Activated CD8-positive, alpha-beta memory T cell treated with anti-CD3 and anti-CD28 coated beads for 4 hours (primary cell): Measurements from ENCODE around the gene TARS3.
"Not testable (repeated sequence)": the region's sequence is repeated elsewhere in the genome, so short reads cannot be mapped to it uniquely, and the experiment has no call there.

Experiments used
- DNase-seq, 2 donors: peaks; one replicate each; pipeline ENCODE4 v3.0.0-alpha.2; 2020; ENCODE audit warnings: low read depth in 2 of 2

The TARS3 gene

DNA sequence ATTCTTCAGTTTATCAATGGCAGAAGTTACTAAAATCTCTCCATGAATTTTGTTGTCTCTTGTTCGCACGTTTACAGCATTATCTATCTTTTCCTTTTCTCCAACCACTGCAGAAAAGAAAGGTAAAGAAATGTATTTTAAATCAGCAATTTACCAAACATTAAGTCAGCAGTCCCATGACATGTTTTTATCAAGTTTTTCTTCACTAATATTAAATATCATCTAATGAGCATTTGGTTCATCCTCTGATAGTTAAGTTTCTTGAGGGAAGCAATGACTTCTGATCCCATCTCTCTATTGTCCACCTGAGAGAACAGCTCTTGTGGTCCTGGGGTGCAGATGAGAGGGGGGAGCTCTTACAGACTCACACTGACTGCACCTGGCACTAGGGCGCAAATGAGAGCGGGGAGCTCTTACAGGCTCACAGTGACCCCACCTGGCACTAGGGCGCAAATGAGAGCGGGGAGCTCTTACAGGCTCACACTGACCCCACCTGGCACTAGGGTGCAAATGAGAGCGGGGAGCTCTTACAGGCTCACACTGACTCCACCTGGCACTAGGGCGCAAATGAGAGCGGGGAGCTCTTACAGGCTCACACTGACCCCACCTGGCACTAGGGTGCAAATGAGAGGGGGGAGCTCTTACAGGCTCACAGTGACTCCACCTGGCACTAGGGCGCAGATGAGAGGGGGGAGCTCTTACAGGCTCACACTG lies 69.5 kb downstream of the TARS3 start:
- not testable (repeated sequence) for DNase-seq

GRCh38 chr15:101654171-101654570 lies 70.1 kb downstream of the TARS3 start:
- DNase-seq: no peak

GRCh38 chr15:101652786-101653430 lies 71.4 kb downstream of the TARS3 start:
- no peak for DNase-seq

GRCh38 chr15:101652098-101652785 lies 72.0 kb downstream of the TARS3 start, which contains the start of gene TM2D3:
TM2D3 (minus strand) TSS chr15:101652381; CDS start chr15:101652361, 20 bp downstream.
- DNase-seq: peak; percentile 87 to 88

DNA sequence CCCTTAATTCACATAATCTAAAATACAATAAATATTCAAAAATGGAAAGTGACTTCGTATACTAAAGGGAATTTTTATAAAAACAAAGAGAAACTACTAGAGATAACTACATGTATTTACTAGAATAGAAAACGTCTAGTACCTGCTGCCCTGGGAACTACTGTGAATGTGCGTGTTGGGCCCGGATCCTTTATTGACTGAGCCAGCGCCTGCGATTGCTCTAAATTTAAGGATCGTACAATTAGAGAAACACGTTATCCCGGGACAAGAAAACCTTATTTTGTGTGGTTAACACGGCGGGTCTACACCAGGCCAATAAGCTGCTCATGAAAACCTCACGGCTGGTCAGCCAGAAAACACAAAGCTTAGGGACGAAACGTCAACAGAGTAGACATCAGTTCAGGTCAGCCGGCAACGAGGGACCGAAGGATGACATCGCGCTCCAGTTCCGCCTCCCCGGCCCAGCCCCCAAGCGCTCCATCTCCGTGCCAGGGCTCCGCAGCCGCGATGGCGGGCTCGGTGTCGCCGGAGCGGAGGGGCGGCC lies 72.6 kb downstream of the TARS3 start:
- no peak for DNase-seq

- no peak for DNase-seq
Measured at GRCh38 chr15:101650145-101650544, 74.1 kb downstream of the TARS3 start.

DNA sequence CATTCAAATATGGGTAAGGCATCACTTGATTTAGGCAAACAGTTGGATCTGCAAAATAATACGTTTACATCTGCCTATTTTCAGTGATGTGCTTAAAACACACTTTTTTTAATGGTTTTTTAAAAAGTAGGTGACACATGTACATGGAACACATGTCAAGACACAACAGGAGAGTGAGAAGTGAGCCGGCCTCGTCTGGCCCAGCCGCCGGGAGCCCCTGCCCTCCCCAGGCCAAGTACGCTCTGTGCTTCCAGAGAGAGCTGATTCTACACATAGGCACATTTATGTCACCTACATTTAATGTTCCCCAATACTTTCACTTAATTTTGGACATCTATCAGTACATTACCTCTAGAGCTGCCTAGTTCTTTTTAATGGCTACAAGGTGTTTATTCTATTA lies 75.9 kb downstream of the TARS3 start:
- DNase-seq: no peak

DNA sequence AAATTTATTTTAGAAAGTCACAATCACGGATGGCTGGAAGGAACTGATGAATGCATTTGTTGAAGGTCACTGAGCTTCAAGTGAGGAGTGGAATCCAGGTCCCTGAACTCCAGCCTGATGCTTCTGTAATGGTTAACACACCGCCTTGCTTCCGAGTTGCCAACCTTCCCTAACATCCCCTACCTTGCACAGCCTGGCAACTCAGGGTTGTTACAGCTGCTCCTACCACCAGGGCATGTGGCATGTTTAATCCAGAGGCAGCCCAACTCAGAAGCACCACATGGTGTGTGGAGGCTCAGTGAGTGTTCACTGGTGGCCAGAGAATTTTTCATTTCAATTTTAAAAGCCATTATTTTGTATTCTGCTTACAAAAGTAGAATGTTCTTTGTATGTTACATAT lies 77.0 kb downstream of the TARS3 start:
- no peak for DNase-seq

- DNase-seq: no peak
Measured at GRCh38 chr15:101646672-101647071, 77.6 kb downstream of the TARS3 start.

- DNase-seq: no peak
Measured at GRCh38 chr15:101642361-101642760, 81.9 kb downstream of the TARS3 start.

DNA sequence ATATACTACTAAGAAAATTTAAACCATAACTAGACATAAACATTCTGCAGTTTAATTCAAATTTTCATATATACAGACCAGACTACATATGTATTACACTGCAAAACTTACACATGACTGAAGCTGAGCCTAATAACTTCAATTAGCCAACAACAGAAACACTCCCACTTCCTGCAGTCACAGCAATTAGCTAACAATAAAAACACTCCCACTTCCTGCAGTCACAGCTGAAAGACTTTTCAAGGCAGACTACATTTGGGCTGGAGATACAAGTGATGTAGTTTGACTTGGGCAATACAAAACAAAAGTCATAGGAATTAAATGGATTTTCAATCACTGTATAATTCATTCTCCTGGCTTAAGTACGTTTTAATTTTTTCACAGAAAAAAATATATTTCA lies 82.4 kb downstream of the TARS3 start:
- no peak for DNase-seq

- peak; percentile 41 to 43 for DNase-seq
Measured at GRCh38 chr15:101641129-101641764, 83.0 kb downstream of the TARS3 start.

- no peak for DNase-seq
Measured at GRCh38 chr15:101639667-101640066, 84.6 kb downstream of the TARS3 start.

DNA sequence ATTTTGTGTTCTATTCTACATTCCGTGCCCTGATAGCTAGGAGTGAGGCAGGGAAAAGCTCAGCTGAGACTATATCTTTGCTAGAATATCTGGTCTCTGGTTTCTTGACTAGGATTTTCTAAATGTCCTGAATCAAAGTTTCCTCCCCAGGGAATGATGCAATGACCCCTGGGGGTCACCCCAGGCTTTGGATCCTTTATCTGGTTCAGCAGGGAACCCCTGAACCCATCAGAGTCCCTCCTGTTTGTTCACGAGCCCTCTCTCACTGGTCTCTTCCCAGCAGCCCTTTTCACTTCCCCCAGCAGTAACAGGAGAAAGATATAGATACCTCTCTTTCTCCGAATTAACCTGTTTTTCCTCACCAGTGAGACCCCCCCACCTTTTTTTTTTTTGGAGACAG lies 86.4 kb downstream of the TARS3 start:
- DNase-seq: no peak

DNA sequence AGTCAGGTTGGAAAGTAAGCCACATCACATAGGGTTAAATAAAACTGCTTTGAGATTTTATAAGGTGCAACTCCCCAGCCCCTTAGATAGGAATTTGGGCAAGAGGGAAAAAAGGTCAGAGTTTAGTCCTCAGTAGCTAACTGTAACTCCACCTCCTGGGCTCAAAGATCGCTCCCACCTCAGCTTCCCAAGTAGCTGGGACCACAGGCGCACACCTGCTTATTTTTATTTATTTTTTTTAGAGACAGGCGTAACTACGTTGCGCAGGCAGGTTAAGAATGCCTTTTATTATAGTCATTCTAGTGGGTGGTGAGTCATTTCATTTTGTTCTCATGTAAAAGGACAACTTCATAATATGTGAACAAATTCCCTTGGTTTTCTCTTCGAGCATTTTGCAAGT lies 86.8 kb downstream of the TARS3 start:
- DNase-seq: no peak

DNA sequence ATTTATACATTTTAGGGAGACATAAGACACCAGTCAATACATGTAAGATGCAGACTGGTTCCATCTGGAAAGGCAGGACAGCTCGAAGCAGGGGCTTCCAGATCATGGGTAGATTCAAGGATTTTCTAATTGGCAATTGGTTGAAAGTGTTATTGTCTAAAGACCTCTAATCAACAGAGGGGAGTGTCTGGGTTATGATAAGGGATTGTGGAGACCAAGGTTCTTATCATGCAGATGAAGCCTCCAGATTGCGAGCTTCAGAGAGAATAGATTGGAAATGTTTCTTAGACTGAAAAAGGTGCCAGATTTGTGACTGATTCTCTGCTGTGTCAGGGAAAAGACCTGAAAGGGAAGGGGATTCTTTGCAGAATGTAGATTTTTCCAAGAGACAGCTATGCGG lies 87.2 kb downstream of the TARS3 start:
- DNase-seq: no peak

DNA sequence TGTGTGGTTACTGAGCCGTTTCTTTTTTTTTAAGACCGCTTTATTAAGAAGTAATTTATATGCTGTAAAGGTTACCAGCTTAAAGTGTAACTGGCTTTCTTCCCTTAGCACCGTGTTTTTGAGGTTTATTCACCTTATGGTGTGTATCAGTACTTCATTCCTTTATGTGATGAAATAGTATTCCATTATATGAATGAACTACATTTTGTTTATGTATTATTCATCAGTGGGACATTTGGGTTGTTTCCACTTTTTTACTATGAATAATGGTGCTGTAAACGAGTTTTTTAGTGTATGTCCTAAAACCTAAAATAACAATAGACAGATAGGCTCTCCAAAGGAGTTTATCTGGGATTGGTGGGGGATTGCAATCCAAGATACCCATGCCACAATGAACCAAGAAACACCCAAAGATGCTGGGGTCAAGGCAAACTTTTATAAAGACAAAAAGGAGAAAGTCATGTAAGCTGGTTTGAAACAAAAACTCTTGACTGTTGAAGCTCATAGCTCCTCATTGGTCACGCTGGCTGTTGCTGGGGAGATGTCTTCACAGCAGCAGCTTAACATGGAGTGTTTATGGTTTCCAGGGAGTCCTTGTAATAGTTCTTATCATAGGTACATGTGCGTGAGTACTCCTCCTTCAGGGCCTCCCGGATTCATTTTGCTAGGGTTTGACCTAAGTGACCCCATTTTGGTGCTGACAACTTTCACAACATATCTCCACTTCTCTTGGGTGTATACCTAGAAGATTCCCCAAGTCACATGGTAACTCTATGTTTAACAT lies 88.1 kb downstream of the TARS3 start:
- DNase-seq: no peak

DNA sequence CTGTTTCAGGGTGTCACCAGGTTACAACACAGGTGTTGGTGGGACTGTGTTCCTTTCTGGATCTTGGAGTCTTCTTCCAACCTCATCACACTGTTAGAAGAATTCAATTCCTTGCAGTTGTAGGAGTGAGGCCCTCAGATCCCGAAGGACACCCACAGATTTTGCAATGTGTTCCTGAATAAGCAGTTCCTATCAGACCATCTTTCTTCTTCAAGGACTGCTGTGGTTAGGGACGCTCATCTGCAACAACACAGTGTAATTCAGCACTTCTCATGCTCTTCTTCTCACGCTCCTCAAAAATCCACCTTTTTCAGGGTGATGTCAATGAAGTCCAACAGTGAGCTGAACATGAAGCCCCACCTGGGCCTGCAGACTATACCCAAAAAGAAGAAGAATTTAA lies 90.9 kb downstream of the TARS3 start:
- no peak for DNase-seq

GRCh38 chr15:101626729-101627128 lies 97.5 kb downstream of the TARS3 start:
- not testable (repeated sequence) for DNase-seq

DNA sequence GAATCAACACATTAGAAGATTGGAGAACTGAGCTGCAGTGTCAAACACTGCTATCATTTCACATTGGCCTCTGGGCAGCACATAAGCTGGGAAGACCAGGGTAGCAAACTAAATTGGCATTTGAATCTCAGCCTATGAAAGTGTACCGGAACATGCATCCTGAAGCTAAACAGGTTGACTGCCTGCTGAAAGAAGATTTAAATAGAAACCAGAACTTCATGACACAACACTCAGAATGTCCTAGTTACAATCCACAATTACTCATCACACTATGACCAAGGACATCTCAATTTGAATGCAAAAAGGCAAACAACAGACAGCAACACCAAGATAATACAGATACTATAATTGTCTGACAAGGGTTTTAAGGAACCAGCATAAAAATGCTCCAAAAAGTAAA lies 98.3 kb downstream of the TARS3 start:
- DNase-seq: no peak

DNA sequence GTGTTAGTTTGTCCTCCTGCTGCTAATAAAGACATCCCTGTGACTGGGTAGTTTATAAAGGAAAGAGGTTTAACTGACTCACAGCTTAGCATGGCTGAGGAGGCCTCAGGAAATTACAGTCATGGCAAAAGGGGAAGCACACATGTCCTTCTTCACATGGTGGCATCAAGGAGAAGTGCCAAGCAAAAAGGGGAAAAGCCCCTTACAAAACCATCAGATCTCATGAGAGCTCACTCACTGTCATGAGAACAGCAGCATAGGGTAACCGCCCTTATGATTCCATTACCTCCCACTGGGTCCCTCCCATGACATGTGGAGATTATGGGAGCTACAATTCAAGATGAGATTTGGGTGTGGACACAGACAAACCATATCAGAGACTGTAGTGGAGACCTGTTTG lies 99.1 kb downstream of the TARS3 start:
- no peak for DNase-seq
